Fibroblast of the aortic adventitia (primary cell): ENCODE data around the gene CCDC136. TPM values are rescaled to one million over a fixed set of nuclear protein-coding genes. Genes with fewer than 3 reads are reported as not detected.

Experiments used
- DNase-seq: peaks from one replicate; pipeline ENCODE4 v3.0.0-alpha.2; 2010; ENCODE audit warnings: low read depth
- H3K4me3 ChIP-seq: 2 replicates; pipeline ENCODE4 v1.5.1; 2011; ENCODE audit warnings: low read depth, mild to moderate bottlenecking, control low read depth, low read length, moderate library complexity
- total RNA-seq: library from RNA; depleted of rRNA; stranded (reverse); fragments of >200 nt; gene quantifications from 2 replicates; pipeline ENCODE4 v1.2.3, GENCODE V29; 2012; ENCODE audit warnings: low replicate concordance
- TF ChIP-seq, protein P1 (sequence below): IDR thresholded peaks from 2 replicates; pipeline ENCODE4 v1.5.1; 2011; ENCODE audit warnings: mild to moderate bottlenecking, low read length, control low read depth, inconsistent platforms; ENCODE audit not compliant: insufficient read depth

Gene CCDC136
- total RNA-seq, 1 donor: 9.9 TPM

GRCh38 chr7:128835790-128836641 lies 44.2 kb downstream of the CCDC136 start:
- TF ChIP-seq, protein P1, sequence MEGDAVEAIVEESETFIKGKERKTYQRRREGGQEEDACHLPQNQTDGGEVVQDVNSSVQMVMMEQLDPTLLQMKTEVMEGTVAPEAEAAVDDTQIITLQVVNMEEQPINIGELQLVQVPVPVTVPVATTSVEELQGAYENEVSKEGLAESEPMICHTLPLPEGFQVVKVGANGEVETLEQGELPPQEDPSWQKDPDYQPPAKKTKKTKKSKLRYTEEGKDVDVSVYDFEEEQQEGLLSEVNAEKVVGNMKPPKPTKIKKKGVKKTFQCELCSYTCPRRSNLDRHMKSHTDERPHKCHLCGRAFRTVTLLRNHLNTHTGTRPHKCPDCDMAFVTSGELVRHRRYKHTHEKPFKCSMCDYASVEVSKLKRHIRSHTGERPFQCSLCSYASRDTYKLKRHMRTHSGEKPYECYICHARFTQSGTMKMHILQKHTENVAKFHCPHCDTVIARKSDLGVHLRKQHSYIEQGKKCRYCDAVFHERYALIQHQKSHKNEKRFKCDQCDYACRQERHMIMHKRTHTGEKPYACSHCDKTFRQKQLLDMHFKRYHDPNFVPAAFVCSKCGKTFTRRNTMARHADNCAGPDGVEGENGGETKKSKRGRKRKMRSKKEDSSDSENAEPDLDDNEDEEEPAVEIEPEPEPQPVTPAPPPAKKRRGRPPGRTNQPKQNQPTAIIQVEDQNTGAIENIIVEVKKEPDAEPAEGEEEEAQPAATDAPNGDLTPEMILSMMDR: no peak
- DNase-seq: peak; percentile 65
- H3K4me3 ChIP-seq: no peak overlapping the region

GRCh38 chr7:128836729-128837348 lies 45.1 kb downstream of the CCDC136 start:
- no peak overlapping the region for H3K4me3 ChIP-seq
- no peak for DNase-seq
- TF ChIP-seq, protein P1: no peak

GRCh38 chr7:128837521-128837921 lies 45.8 kb downstream of the CCDC136 start:
- TF ChIP-seq, protein P1: no peak
- no peak overlapping the region for H3K4me3 ChIP-seq
- no peak for DNase-seq

DNA sequence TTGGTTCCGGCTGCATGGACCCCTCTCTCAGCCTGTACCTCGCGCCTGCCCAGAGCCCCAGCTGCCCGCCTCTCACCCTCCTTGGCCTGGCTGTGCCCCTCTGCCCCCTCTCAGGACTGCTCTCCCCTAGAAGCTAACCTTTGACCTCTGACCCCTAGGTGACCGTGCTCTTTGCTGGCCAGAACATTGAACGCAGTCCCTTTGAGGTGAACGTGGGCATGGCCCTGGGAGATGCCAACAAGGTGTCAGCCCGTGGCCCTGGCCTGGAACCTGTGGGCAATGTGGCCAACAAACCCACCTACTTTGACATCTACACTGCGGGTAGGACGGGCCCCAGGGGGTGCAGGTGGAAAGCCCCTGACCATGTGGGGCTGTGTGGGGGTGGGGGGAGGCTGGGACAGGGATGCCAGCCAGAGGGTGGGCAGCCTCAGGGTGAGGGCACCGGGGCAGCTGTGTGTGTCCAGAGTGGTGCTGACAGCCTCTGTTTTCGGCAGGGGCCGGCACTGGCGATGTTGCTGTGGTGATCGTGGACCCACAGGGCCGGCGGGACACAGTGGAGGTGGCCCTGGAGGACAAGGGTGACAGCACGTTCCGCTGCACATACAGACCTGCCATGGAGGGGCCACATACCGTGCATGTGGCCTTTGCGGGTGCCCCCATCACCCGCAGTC lies 46.5 kb downstream of the CCDC136 start:
- TF ChIP-seq, protein P1: no peak
- DNase-seq: no peak
- H3K4me3 ChIP-seq: no peak overlapping the region

DNA sequence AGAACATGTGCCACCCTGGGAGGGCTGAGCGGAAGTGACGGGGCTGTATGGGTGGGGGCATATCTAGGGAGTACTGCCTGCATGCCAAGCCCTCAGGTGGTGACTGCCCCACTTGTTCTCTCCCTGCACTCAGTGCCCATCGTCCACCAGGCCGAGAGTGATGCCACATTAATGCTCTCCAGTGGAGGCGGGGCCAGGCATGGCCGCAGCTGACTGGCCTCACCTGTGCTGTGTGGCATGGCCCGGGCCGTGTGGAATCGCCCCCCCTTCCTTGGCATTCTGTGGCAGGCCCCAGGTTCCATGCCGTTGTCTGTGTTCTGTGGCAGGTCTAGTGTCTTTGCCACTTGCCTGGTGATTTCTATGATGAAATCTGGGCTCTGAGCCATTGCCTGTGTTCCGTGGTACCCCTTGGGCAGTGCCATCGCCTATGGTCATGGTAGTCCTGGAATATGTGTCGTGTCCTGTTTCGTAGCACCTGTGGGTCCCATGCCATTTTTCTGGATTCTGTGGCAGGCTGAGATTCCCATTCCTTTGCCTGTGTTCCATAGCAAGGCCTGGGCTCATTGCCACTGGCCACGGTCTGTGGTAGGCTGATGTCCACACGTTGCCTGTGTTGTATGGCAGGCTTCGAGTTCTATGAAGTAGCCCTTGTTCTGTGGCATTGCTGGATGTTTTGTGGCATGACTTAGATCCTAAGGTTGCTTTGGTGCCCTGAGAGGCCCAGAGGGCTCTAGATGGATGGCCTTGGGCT lies 47.4 kb downstream of the CCDC136 start:
- TF ChIP-seq, protein P1: no peak
- no peak overlapping the region for H3K4me3 ChIP-seq
- DNase-seq: no peak

GRCh38 chr7:128839751-128840177 lies 48.0 kb downstream of the CCDC136 start:
- TF ChIP-seq, protein P1: no peak

More at GRCh38 chr7:128839751-128840177, 48.0 kb downstream of the CCDC136 start:
- DNase-seq: no peak
- H3K4me3 ChIP-seq: no peak overlapping the region
